PC-3 (cell line): ENCODE results near the gene CACNA1C. TPM values are rescaled to one million over a fixed set of nuclear protein-coding genes. Genes with fewer than 3 reads are reported as not detected.

Source experiments
- ATAC-seq: fragments of 200-7000 bp; cut with Tn5 transposase; 2 replicates; pipeline ENCODE4 v1.9.1; 2020; ENCODE audit warnings: mild to moderate bottlenecking, moderate library complexity
- BruUV-seq: library from RNA; stranded (reverse); fragments of 400-500 nt; replicated peaks from 2 replicates; lab custom pipeline; 2021; lab: Mats Ljungman, UMichigan
- CTCF ChIA-PET: fragments of 300-600 bp; sonication (Branson Sonifier 250); formaldehyde crosslinking; loops from one replicate; lab custom pipeline; 2022; ENCODE audit warnings: antibody characterized with exemption; lab: Charles Lee
- POLR2A ChIA-PET: fragments of 300-600 bp; sonication (Branson Sonifier 250); formaldehyde crosslinking; loops from one replicate; lab custom pipeline; 2022; ENCODE audit warnings: antibody characterized with exemption; ENCODE audit not compliant: unreplicated experiment; lab: Charles Lee
- DNase-seq: peaks from one replicate; pipeline ENCODE4 v3.0.0-alpha.2; 2015
- H2AFZ ChIP-seq: fragments of 300-600 bp; sonication (generic); 2 replicates; pipeline ENCODE4 v1.6.0; 2016; ENCODE audit warnings: antibody characterized with exemption, low read length
- H3F3A ChIP-seq: fragments of 300-600 bp; sonication (generic); one replicate; pipeline ENCODE4 v1.6.0; 2017; ENCODE audit warnings: antibody characterized with exemption, low read length, control low read depth, mild to moderate bottlenecking; ENCODE audit not compliant: unreplicated experiment
- H3K27ac ChIP-seq: fragments of 300-600 bp; sonication (generic); 2 replicates; pipeline ENCODE4 v1.5.1; 2016; ENCODE audit warnings: mild to moderate bottlenecking, low read length
- H3K27me3 ChIP-seq: fragments of 300-600 bp; sonication (generic); 2 replicates; pipeline ENCODE4 v1.6.1; 2016; ENCODE audit warnings: low read length, mixed read lengths
- H3K36me3 ChIP-seq: fragments of 300-600 bp; sonication (generic); 2 replicates; pipeline ENCODE4 v1.6.1; 2016; ENCODE audit warnings: low read depth, mixed run types, low read length, mixed read lengths
- H3K4me1 ChIP-seq: fragments of 300-600 bp; sonication (generic); 2 replicates; pipeline ENCODE4 v1.5.1; 2016; ENCODE audit warnings: low read length; ENCODE audit not compliant: insufficient read depth
- H3K4me2 ChIP-seq: fragments of 300-600 bp; sonication (generic); 2 replicates; pipeline ENCODE4 v1.6.0; 2016; ENCODE audit warnings: low read length
- H3K4me3 ChIP-seq: fragments of 300-600 bp; sonication (generic); 2 replicates; pipeline ENCODE4 v1.5.1; 2016; ENCODE audit warnings: mild to moderate bottlenecking, low read length, mixed read lengths
- H3K79me2 ChIP-seq: fragments of 300-600 bp; sonication (generic); 2 replicates; pipeline ENCODE4 v1.6.1; 2017; ENCODE audit warnings: low read length, mixed read lengths
- H3K9ac ChIP-seq: fragments of 300-600 bp; sonication (generic); 2 replicates; pipeline ENCODE4 v1.6.0; 2016; ENCODE audit warnings: mild to moderate bottlenecking, low read length
- H3K9me2 ChIP-seq: fragments of 300-600 bp; sonication (generic); replicated peaks from 2 replicates; pipeline ENCODE4 v1.6.1; 2016; ENCODE audit warnings: mixed run types, low read length, mixed read lengths
- H3K9me3 ChIP-seq: fragments of 300-600 bp; sonication (generic); 2 replicates; pipeline ENCODE4 v1.6.1; 2016; ENCODE audit warnings: low read length, mixed read lengths
- H4K20me1 ChIP-seq: fragments of 300-600 bp; sonication (generic); 2 replicates; pipeline ENCODE4 v1.6.1; 2016; ENCODE audit warnings: low read length, mixed read lengths
- CTCF ChIP-seq: fragments of 300-600 bp; sonication (generic); conservative IDR thresholded peaks from 2 replicates; pipeline ENCODE4 v1.5.1; 2017; ENCODE audit warnings: antibody characterized with exemption, low read depth, mild to moderate bottlenecking, low read length
- EZH2 ChIP-seq: fragments of 300-600 bp; sonication (generic); IDR thresholded peaks from one replicate; pipeline ENCODE4 v1.6.1; 2017; ENCODE audit warnings: antibody characterized with exemption, mild to moderate bottlenecking, low read length; ENCODE audit not compliant: unreplicated experiment
- EZH2phosphoT487 ChIP-seq: fragments of 300-600 bp; sonication (generic); IDR thresholded peaks from 2 replicates; pipeline ENCODE4 v1.6.1; 2018; ENCODE audit warnings: mild to moderate bottlenecking, antibody characterized with exemption, low read length, borderline replicate concordance
- intact Hi-C: fragments of 100-400 bp; cut with micrococcal nuclease; formaldehyde crosslinking; loops from 2 replicates; pipeline ENCODE4 v1.9.0; 2023
- total RNA-seq: library from RNA; depleted of rRNA; stranded (reverse); fragments of >200 nt; gene quantifications from 2 replicates; pipeline ENCODE4 v1.2.3, GENCODE V29; 2014

The CACNA1C gene
- total RNA-seq, 1 experiment from 2014 or later, result not detected

GRCh38 chr12:2317772-2318171, 265.0 kb downstream of the CACNA1C start:
- BruUV-seq, result no TSS peak
- H3F3A ChIP-seq, result no peaks in the 10 kb centered on the region
- TF ChIP-seq EZH2 (no peak), CTCF (no peak), EZH2phosphoT487 (no peak)
- H3K36me3 ChIP-seq, result no peaks in the 10 kb centered on the region
- peaks cover 37% of the 10 kb centered on the region for H3K27me3 ChIP-seq
- no peak overlapping the region for H3K9ac ChIP-seq
- no peaks in the 10 kb centered on the region for H3K9me2 ChIP-seq
- ATAC-seq, result no peak
- H3K4me2 ChIP-seq, result no peak overlapping the region
- H2AFZ ChIP-seq, result no peak overlapping the region
- intact Hi-C loops, result no loop called here
- H3K27ac ChIP-seq, result no peak overlapping the region
- POLR2A ChIA-PET, result no interaction called here
- no peaks in the 10 kb centered on the region for H3K9me3 ChIP-seq
- H4K20me1 ChIP-seq, result no peaks in the 10 kb centered on the region
- no peak overlapping the region for H3K4me3 ChIP-seq
- no peaks in the 10 kb centered on the region for H3K79me2 ChIP-seq
- CTCF ChIA-PET, result no interaction called here
- DNase-seq, result no peak
- no peaks in the 10 kb centered on the region for H3K4me1 ChIP-seq

GRCh38 chr12:2318286-2318685, 265.5 kb downstream of the CACNA1C start:
- Histone ChIP-seq H2AFZ (no peak overlapping the region), H3K27ac (no peak overlapping the region), H3K9me3 (no peaks in the 10 kb centered on the region), H3K4me3 (no peak overlapping the region), H3K27me3 (peaks cover 36% of the 10 kb centered on the region), H3K4me2 (no peak overlapping the region), H3F3A (no peaks in the 10 kb centered on the region), H3K79me2 (no peaks in the 10 kb centered on the region), H3K36me3 (no peaks in the 10 kb centered on the region), H4K20me1 (no peaks in the 10 kb centered on the region), H3K4me1 (no peaks in the 10 kb centered on the region), H3K9ac (no peak overlapping the region), H3K9me2 (no peaks in the 10 kb centered on the region)
- DNase-seq (no peak), ATAC-seq (no peak)
- ChIA-PET CTCF (no interaction called here), POLR2A (no interaction called here)
- intact Hi-C loops, result no loop called here
- BruUV-seq, result no TSS peak
- TF ChIP-seq EZH2phosphoT487 (no peak), EZH2 (no peak), CTCF (no peak)

GRCh38 chr12:2319136-2319535, 266.3 kb downstream of the CACNA1C start:
- CTCF ChIA-PET, result no interaction called here
- Histone ChIP-seq H3K4me3 (no peak overlapping the region), H3K4me1 (no peaks in the 10 kb centered on the region), H3K9ac (no peak overlapping the region), H3K9me2 (no peaks in the 10 kb centered on the region), H3K27ac (no peak overlapping the region), H4K20me1 (no peaks in the 10 kb centered on the region), H3K36me3 (no peaks in the 10 kb centered on the region), H3K9me3 (no peaks in the 10 kb centered on the region), H3K27me3 (peaks cover 34% of the 10 kb centered on the region), H2AFZ (no peak overlapping the region), H3K4me2 (no peak overlapping the region), H3F3A (no peaks in the 10 kb centered on the region), H3K79me2 (no peaks in the 10 kb centered on the region)
- no peak for DNase-seq
- no TSS peak for BruUV-seq
- intact Hi-C loops, result no loop called here
- POLR2A ChIA-PET, result no interaction called here
- TF ChIP-seq EZH2, result no peak
- TF ChIP-seq EZH2phosphoT487, result no peak
- TF ChIP-seq CTCF, result no peak
- ATAC-seq, result no peak
